ENCODE measurements around the gene PCDHA2. TPM values are rescaled to one million over a fixed set of nuclear protein-coding genes. Genes with fewer than 3 reads are reported as not detected.
"Not testable (repeated sequence)": the region's sequence is repeated elsewhere in the genome, so short reads cannot be mapped to it uniquely, and the experiment has no call there.

The PCDHA2 gene
- total and polyA plus RNA-seq, 2 of the 8 experiments (the other 6 are each of a cell fraction or from before 2014, with no cell fraction given): 0.86 to 1.9 TPM

GRCh38 chr5:140801494-140801841, 6.8 kb downstream of the PCDHA2 start (continued):
- no peak for TF ChIP-seq CTBP2 (IDR thresholded peaks at IDR 0.05; ENCODE audit: borderline replicate concordance, insufficient read depth, insufficient read length, low read length)
- TF ChIP-seq CBX5 (IDR thresholded peaks at IDR 0.05; ENCODE audit: low read depth, low read length): no peak

GRCh38 chr5:140802381-140802780, 7.7 kb downstream of the PCDHA2 start:
- H3K4me3 ChIP-seq (ENCODE audit: extremely low read depth in 1 of 4, insufficient read depth in 2 of 4, low read depth in 3 of 4, low read length in 4 of 4); H2BK5ac ChIP-seq (ENCODE audit: low read depth, low read length); H3K18ac ChIP-seq (ENCODE audit: extremely low read depth, low read length); H2AFZ ChIP-seq (ENCODE audit: low read length); H2BK120ac ChIP-seq (replicated peaks; ENCODE audit: low read depth, low read length); H3K27me3 ChIP-seq (replicated peaks in 1 of 4; ENCODE audit: control insufficient read depth in 3 of 4, extremely low read depth in 1 of 4, insufficient read depth in 3 of 4, low read length in 3 of 4); H3K79me1 ChIP-seq (ENCODE audit: low read depth, low read length); H3K9ac ChIP-seq (replicated peaks in 1 of 4; ENCODE audit: extremely low read depth in 1 of 4, low read depth in 3 of 4, low read length in 3 of 4); H3K23me2 ChIP-seq (ENCODE audit: low read depth, low read length); H4K5ac ChIP-seq (ENCODE audit: insufficient read length, low read depth, low read length); H3K4me2 ChIP-seq (ENCODE audit: insufficient read depth in 1 of 2, low read depth in 2 of 2, low read length in 2 of 2); H3K23ac ChIP-seq (ENCODE audit: insufficient read length); H4K91ac ChIP-seq (replicated peaks; ENCODE audit: insufficient read length, low read length); DNase-seq (ENCODE audit: low read depth in 1 of 2, low spot score in 2 of 2); H3K4me1 ChIP-seq (replicated peaks in 1 of 4; ENCODE audit: control insufficient read depth in 3 of 4, insufficient read depth in 4 of 4, low read length in 3 of 4); H2BK15ac ChIP-seq (ENCODE audit: low read length); FAIRE-seq; H4K20me1 ChIP-seq (replicated peaks in 1 of 2; ENCODE audit: control insufficient read depth in 1 of 2, insufficient read depth in 2 of 2, low read length in 2 of 2); H3K79me2 ChIP-seq (ENCODE audit: control insufficient read depth in 1 of 2, insufficient read depth in 2 of 2, low read length in 2 of 2); H3K4ac ChIP-seq (replicated peaks; ENCODE audit: insufficient read length, low read depth, low read length); H4K8ac ChIP-seq (ENCODE audit: extremely low read depth, insufficient read depth, low read length); POLR2A ChIA-PET (ENCODE audit: partially characterized antibody); H3K56ac ChIP-seq (replicated peaks; ENCODE audit: insufficient read length, low read depth, low read length); H2BK12ac ChIP-seq (ENCODE audit: low read depth, low read length); H2AK5ac ChIP-seq (ENCODE audit: low read depth, low read length); H2BK20ac ChIP-seq (ENCODE audit: low read length); H3K27ac ChIP-seq (ENCODE audit: low read depth, low read length); H3K14ac ChIP-seq (ENCODE audit: insufficient read length): not testable (repeated sequence)
- H3K9me3 ChIP-seq (ENCODE audit: insufficient read depth in 2 of 2, low read depth in 1 of 2, low read length in 1 of 2): peaks cover 0 to 21% of the 10 kb centered on the region in 2 experiments; a peak in 2 of 4 replicates
- CTCF ChIA-PET (ENCODE audit: partially characterized antibody): interaction anchor here (0.8 to 1.6 kb wide), 4 partner anchors 10 to 73 kb away, joined by 3 to 4 read pairs (median 3); no protein-coding TSS in a partner anchor
- peaks cover 0 to 16% (median 0%) of the 10 kb centered on the region in 4 experiments; a peak in 3 of 8 replicates for H3K36me3 ChIP-seq (ENCODE audit: control insufficient read depth in 2 of 4, insufficient read depth in 4 of 4, low read length in 3 of 4)
- 98% methylated on average over 38 of the region's 45 CpGs; no CpG with 5 or more reads in 1 of the 2 experiments for WGBS, 2 experiments (ENCODE audit: extremely low coverage in 1 of 2, insufficient coverage in 1 of 2, insufficient read length in 1 of 2, insufficient replicate concordance in 2 of 2, low coverage in 1 of 2, low lambda C conversion rate in 2 of 2, missing lambda C conversion rate in 1 of 2)
